ENCODE results near the gene EVC2. TPM values are rescaled to one million over a fixed set of nuclear protein-coding genes. Genes with fewer than 3 reads are reported as not detected.

The EVC2 gene
- total RNA-seq, 1 experiment from 2014 or later = not detected

DNA sequence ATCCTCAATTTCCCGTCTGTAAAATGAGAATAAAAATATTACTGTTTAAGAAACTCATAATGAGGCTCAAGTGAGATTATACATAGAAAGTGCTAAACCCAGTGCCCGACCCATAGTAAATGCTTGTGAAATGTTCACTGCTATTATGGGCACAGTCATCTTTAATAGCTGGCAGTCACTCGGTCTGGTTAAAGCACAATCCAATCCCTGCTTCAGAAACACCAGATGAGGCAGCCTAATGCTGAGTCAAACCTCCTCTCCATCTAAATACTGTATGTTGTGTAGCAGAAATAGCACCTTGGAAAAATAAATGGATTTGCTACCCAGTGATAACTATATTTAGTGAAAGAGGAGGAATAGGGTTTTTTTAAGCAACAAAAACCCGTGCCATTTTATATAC is 14.5 kb downstream of the EVC2 start:
- no peak for ATAC-seq
- no peaks in the 10 kb centered on the region for H3K4me1 ChIP-seq (ENCODE audit: control insufficient read depth, insufficient read depth, low read length)

DNA sequence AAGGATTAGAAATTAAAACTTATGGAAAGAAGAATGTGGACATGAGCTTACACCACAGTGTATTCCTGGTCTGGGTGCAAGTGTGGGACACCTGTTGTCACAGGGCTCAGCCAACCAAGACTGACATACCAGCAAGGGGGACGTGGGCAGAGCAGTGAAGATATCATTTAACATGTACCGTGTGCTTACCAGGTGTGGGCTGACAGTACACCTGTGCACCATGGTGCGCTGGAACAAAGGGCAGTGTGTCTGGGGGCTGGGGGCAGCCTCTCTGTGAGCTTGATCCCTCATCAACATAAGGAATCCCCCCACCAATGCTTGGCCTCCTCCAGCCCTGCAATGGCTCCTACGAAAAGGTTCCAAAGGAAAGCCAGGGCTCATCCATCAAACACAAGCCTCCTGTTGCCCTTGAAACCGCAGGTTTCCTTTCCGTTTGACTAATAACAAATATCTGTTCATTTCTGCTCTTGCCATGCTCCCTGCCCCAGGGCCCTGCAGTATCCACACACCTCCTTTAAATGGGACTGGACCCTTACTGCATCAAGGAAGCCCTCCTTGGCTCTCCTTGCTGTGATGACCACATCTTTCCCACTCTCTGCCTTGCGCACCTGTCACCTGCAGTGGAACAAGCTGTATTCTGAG is 16.7 kb downstream of the EVC2 start:
- ChIA-PET POLR2A (interaction anchor here (0.6 kb wide), 1 partner anchor 23 kb away, joined by 3 read pairs; no protein-coding TSS in a partner anchor), CTCF (no interaction called here)
- Histone ChIP-seq H3K9me3 (ENCODE audit: control insufficient read depth, insufficient read depth, low read depth, low read length) (no peaks in the 10 kb centered on the region), H3K4me3 (ENCODE audit: low read depth in 2 of 2, low read length in 2 of 2) (no peak overlapping the region), H3K27ac (ENCODE audit: low read length) (no peak overlapping the region), H3K27me3 (ENCODE audit: control insufficient read depth, insufficient read depth, low read length) (no peaks in the 10 kb centered on the region), H3K36me3 (ENCODE audit: control insufficient read depth, insufficient read depth, low read length) (no peaks in the 10 kb centered on the region), H3K4me1 (ENCODE audit: control insufficient read depth, insufficient read depth, low read length) (no peaks in the 10 kb centered on the region)
- in situ Hi-C loops (cut with HindIII; ENCODE audit: low pct_unique_long_range_greater_than_20kb, low sequenced_read_pairs) (no loop called here), intact Hi-C loops (cut with micrococcal nuclease; ENCODE audit: unreplicated experiment) (no loop called here)
- DNase-seq (ENCODE audit: low read depth, low spot score) (no peak), ATAC-seq (no peak)
- BruUV-seq (replicated peaks) = no TSS peak
- no peak for TF ChIP-seq SIN3A (IDR thresholded peaks at IDR 0.05; ENCODE audit: borderline replicate concordance, insufficient read depth, low read depth, low read length)
- TF ChIP-seq REST (IDR thresholded peaks at IDR 0.05; ENCODE audit: insufficient read depth in 1 of 2, low read depth in 2 of 2, low read length in 1 of 2) = no peak
- TF ChIP-seq, protein P1, sequence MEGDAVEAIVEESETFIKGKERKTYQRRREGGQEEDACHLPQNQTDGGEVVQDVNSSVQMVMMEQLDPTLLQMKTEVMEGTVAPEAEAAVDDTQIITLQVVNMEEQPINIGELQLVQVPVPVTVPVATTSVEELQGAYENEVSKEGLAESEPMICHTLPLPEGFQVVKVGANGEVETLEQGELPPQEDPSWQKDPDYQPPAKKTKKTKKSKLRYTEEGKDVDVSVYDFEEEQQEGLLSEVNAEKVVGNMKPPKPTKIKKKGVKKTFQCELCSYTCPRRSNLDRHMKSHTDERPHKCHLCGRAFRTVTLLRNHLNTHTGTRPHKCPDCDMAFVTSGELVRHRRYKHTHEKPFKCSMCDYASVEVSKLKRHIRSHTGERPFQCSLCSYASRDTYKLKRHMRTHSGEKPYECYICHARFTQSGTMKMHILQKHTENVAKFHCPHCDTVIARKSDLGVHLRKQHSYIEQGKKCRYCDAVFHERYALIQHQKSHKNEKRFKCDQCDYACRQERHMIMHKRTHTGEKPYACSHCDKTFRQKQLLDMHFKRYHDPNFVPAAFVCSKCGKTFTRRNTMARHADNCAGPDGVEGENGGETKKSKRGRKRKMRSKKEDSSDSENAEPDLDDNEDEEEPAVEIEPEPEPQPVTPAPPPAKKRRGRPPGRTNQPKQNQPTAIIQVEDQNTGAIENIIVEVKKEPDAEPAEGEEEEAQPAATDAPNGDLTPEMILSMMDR (IDR thresholded peaks at IDR 0.05) = no peak
- TF ChIP-seq TCF7L2 (IDR thresholded peaks at IDR 0.05; ENCODE audit: low read depth, low read length) = no peak
- no peak for TF ChIP-seq POLR2AphosphoS5 (IDR thresholded peaks at IDR 0.05; ENCODE audit: low read depth, low read length)

More for the DNA sequence above, 14.5 kb downstream of the EVC2 start:
- no peak for TF ChIP-seq POLR2AphosphoS5 (IDR thresholded peaks at IDR 0.05; ENCODE audit: low read depth, low read length)
- TF ChIP-seq SIN3A (IDR thresholded peaks at IDR 0.05; ENCODE audit: borderline replicate concordance, insufficient read depth, low read depth, low read length) = no peak
- TF ChIP-seq, protein P1 (IDR thresholded peaks at IDR 0.05) = no peak
- no peak for TF ChIP-seq TCF7L2 (IDR thresholded peaks at IDR 0.05; ENCODE audit: low read depth, low read length)
- no peak for TF ChIP-seq REST (IDR thresholded peaks at IDR 0.05; ENCODE audit: insufficient read depth in 1 of 2, low read depth in 2 of 2, low read length in 1 of 2)
- DNase-seq (ENCODE audit: low read depth, low spot score) = no peak
- no TSS peak for BruUV-seq (replicated peaks)
- Histone ChIP-seq H3K4me3 (ENCODE audit: low read depth in 2 of 2, low read length in 2 of 2) (no peak overlapping the region), H3K27ac (ENCODE audit: low read length) (no peak overlapping the region), H3K9me3 (ENCODE audit: control insufficient read depth, insufficient read depth, low read depth, low read length) (no peaks in the 10 kb centered on the region), H3K36me3 (ENCODE audit: control insufficient read depth, insufficient read depth, low read length) (no peaks in the 10 kb centered on the region), H3K27me3 (ENCODE audit: control insufficient read depth, insufficient read depth, low read length) (no peaks in the 10 kb centered on the region)
- CTCF ChIA-PET = no interaction called here
- POLR2A ChIA-PET = no interaction called here
- in situ Hi-C loops (cut with HindIII; ENCODE audit: low pct_unique_long_range_greater_than_20kb, low sequenced_read_pairs) (no loop called here), intact Hi-C loops (cut with micrococcal nuclease; ENCODE audit: unreplicated experiment) (no loop called here)
